Activated CD8-positive, alpha-beta memory T cell treated with anti-CD3 and anti-CD28 coated beads, Interleukin-2, amount 50 U/mL, for 1 hour (primary cell): ENCODE measurements around the gene ZNF700.
"Not testable (repeated sequence)": the region's sequence is repeated elsewhere in the genome, so short reads cannot be mapped to it uniquely, and the experiment has no call there.

ENCODE experiments used
- DNase-seq: peaks from one replicate; pipeline ENCODE4 v3.0.0-alpha.2; 2020; ENCODE audit errors: extremely low read depth

The ZNF700 gene

DNA sequence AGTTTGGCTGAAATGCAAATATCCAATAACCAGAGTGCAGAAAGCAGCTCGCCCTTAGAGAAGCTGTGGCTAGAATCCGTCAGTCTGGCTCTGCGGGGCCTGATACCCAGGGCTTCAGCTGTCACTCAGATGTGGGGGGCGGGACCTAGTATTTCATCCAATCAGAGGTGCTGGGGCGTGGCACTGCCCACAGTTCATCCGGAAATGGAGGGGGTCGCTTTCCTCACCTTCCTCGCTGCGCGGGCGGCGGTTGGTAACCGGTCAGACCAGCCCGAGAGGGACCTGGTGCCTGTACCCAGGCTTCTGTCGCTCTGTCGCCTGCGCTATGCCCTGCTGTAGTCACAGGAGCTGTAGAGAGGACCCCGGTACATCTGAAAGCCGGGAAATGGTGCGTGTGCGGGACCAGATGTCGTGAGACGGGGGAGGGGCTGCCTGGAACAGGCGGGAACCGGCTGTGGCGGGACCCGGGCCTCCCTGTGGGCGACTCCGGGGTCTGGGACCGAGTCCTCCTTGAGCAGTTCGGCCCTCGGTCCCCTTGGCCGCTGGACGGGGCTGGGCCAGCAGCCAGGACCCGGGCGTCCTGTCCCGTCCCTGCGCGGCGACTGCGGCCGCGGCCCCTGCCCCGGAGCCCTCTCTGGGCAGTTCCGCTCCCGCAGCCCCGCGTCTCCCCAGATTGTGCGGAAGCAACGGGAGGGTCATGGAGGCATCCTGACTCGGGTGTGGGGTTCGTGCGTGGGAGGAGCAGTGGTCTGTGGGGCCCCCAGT lies at the start of gene ZNF700:
Gene ZNF700 (plus strand): TSS at position 222 of the 765 bp plus-strand sequence. CDS start 104 bp downstream, at position 326.
- peak; percentile 78 for DNase-seq

- DNase-seq: not testable (repeated sequence)
Observed at GRCh38 chr19:11879687-11880266, 45.1 kb upstream of the ZNF700 start.

- DNase-seq: no peak
Observed at GRCh38 chr19:11880598-11880997, 44.3 kb upstream of the ZNF700 start.

GRCh38 chr19:11881151-11881800 lies 43.6 kb upstream of the ZNF700 start:
- no peak for DNase-seq

DNA sequence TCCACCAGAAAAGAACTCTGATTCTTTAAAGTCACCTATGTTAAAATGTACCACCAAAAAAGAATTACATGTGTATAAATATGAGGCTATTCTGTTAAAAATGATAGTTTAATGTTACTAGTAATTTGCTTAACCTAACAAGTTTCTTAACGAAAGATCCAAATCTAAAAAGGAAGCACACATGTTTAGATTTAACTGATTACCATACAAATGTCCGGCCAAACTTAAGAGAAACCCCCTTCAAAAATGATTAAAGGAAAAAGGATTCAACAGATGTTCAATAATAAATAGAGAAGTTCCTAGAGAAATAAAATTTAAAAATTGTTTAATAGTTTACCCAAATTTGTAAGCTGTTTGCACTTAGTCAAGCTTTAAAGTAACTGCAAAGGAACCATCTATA lies 42.3 kb upstream of the ZNF700 start:
- no peak for DNase-seq

GRCh38 chr19:11887234-11887610 lies 37.7 kb upstream of the ZNF700 start:
- DNase-seq: no peak

DNA sequence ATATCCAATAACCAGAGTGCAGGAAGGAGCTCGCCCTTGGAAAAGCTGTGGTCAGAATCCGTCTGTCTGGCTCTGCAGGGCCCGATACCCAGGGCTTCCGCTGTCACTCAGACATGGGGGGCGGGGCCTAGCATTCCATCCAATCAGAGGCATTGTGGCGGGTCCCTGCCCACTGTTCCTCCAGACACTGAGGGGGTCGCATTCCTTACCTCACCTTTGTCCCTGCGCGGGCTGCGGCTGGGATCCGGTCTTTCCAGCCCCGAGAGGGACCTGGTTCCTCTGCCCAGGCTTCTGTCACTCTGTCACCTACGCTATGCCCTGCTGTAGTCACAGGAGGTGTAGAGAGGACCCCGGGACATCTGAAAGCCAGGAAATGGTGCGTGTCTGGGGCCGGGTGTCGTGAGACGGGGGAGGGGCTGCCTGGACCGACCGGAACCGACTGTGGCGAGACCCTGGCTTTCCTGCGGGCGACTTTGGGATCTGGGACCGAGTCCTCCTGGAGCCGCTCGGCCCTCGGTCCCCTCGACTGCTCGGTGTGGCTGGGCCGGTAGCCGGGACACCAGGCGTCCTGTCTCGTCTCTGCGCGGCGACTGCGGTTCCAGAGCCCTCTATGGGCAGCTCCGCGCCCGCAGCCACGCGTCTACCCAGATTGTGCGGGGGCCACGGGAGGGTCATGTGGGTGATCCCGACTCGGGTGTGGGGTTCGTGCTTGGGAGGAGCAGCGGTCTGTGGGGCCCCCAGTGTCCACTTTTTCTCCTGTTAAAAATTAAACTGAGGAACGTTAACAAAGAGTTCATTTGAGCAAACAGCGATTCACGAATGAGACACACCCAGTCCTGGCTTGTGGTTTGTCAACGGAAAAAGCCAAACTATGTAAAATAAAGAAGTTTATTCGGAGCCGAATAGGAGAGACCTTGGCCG lies 37.0 kb upstream of the ZNF700 start, which contains the start of gene ZNF69:
Gene ZNF69 (plus strand): TSS at position 172 of the 921 bp plus-strand sequence. CDS start 142 bp downstream, at position 314.
- peak; percentile 18 for DNase-seq

DNA sequence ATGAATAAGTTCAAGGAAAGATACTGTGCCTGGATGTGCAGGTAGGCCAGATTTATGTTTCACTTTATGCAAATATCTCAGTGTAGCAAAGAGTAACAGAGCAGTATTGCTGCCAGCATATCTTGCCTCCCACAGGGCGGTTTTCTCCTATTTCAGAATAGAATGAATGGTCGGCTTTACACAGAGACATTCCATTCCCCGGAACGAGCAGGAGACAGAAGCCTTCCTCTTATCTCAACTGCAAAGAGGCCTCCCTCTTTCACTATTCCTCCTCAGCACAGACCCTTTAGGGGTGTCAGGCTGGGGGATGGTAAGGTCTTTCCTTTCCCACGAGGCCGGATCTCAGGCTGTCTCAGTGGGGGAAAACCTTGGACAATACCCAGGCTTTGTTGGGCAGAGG lies 35.0 kb upstream of the ZNF700 start:
- DNase-seq: not testable (repeated sequence)

DNA sequence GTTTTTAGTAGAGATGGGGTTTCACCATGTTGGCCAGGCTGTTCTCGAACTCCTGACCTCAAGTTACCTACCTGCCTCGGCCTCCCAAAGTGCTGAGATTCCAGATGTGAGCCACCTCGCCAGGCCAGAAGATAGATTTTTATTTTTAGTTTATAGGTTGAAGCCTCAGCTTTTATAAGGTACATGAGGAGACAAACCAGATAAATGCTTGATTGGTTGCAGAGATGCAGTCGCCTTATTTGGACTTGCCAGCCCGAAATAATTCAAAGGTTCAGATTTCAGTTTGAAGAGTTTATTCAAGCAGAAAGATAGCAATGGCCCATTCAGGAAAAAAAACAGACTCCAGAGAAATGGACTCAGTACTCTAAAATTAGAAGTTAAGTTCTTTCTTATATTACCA lies 34.3 kb upstream of the ZNF700 start:
- DNase-seq: no peak

DNA sequence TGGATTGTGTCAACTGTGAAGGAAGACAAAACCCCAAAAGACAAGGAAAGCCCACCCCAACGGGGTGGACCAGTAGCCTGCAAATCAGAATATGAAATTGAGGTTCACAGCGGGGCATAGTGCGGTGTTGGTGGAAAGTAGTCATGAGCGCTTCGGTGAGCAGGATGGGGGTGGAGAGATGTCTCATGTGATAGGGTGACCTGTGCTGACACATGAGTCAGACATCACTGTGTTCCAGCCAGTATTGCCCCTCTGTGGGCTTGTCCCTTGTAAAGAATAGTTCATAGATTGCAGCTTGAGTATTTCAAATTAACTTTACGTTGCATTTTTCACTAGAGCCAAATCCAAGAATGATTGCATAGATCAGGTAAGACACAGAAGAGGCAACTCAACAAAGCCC lies 30.1 kb upstream of the ZNF700 start:
- no peak for DNase-seq

- no peak for DNase-seq
Observed at GRCh38 chr19:11902228-11902627, 22.7 kb upstream of the ZNF700 start.

- no peak for DNase-seq
Observed at GRCh38 chr19:11905928-11906327, 19.0 kb upstream of the ZNF700 start.

- not testable (repeated sequence) for DNase-seq
Observed at GRCh38 chr19:11911937-11912336, 13.0 kb upstream of the ZNF700 start.

DNA sequence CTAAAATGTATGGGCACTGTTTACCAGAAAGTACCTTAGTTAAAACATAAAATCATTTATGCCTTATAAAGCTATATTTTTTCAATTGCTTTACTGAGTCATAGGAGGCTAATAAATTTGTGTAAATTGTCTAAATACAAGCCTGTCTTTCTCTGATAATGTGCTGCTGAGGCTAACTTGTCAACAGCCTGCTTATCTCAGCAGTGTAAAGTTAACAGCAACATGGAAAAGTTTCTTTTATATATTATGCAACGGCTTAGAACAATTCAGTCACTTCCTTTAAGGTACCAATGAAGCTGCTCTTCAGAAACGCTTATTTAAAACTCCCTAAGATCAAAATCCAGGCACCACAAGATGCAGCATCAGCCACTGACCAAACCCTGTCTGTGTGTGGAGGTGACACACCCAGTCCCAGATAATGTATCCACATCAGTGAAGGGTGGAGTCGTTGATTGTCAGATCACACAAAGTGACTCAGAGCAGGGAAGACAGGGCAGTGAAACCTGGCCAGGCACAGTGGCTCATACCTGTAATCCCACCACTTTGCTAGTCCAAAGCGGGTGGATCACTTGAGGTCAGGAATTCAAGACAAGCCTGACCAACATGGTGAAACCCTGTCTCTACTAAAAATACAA lies 10.4 kb upstream of the ZNF700 start:
- DNase-seq: not testable (repeated sequence)

DNA sequence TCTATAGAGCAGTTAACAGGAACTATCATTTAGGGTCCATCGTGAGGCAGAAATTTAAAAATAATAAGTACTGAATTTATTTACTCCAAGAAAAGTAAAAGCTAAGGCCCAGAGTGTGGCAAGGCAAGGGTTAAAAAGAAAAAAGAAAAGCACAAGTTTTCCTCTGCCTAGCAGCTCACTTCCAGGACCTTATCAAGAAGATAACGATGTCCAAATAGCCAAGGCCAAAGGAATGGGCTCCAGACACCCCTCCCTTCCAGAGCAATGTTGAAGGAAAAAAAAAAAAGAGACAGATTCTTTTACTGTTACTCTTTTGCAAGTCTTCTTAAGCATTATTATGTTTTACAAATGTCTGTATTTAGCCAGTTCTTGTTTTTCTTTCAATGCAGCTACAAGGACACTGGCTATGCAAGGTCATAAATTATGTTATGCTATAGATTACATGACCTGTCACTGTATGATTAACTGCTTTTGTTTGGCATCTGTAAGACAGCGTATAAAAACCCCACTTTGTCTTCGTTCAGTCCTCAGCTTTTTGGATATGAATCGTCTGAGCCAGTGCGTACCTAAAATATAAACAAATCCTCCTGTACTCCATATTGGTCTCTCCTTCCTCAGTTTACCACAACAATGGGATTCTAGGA lies 2.9 kb upstream of the ZNF700 start:
- DNase-seq: no peak

GRCh38 chr19:11925651-11926187 lies 812 bp downstream of the ZNF700 start:
- DNase-seq: not testable (repeated sequence)

DNA sequence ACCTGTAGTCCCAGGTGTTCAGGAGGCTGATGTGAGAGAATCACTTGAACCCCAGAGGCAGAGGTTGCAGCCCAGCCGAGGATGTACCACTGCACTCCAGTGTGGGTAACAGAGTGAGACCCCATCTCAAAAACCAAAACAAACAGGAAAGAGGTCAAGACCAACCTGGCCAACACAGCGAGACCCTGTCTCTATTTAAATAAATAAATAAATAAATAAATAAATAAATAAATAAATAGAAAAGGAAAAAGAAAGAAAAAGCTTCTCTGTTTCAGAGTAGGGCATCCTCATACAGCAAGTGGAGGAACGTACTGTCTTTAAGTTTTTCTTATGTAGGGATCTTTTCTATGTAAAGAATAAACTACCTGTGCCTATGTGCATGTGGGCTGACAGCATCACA lies 2.3 kb downstream of the ZNF700 start:
- no peak for DNase-seq

GRCh38 chr19:11931051-11931450 lies 6.1 kb downstream of the ZNF700 start:
- no peak for DNase-seq

DNA sequence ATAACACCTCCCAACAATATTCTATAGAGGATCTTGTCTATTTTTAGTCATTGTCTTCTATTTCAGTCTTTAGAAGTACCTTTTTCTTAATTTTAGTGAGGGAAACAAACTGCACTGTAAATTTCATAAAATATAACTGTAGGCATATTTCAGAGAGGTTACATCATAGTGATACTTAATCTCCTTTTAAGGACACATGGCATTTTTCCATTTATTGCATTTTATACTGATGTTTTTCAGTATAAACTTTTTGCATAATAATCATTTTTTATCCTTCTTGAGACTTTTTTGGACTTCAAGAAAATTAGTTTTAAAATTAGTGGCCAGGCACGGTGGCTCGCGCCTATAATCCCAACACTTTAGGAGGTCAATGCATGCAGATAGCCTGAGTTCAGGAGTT lies 6.6 kb downstream of the ZNF700 start:
- DNase-seq: no peak

DNA sequence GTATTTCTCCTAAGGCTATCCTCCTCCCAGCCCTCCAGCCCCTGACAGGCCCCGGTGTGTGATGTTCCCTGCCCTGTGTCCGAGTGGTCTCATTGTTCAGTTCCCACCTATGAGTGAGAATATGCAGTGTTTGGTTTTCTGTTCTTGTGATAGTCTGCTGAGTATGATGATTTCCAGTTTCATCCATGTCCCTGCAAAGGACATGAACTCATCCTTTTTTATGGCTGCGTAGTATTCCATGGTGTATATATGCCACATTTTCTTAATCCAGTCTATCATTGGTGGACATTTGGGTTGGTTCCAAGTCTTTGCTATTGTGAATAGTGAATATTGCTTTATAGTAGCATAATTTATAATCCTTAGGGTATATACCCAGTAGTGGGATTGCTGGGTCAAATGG lies 10.9 kb downstream of the ZNF700 start:
- DNase-seq: not testable (repeated sequence)
